Hepatocyte (in vitro differentiated cells): ENCODE data around the gene ADAM17. TPM values are rescaled to one million over a fixed set of nuclear protein-coding genes. Genes with fewer than 3 reads are reported as not detected.
"Not testable (repeated sequence)": the region's sequence is repeated elsewhere in the genome, so short reads cannot be mapped to it uniquely, and the experiment has no call there.

ENCODE experiments used
- DNase-seq: peaks from one replicate; pipeline ENCODE4 v3.0.0-alpha.2; 2016; ENCODE audit warnings: low spot score
- H2AFZ ChIP-seq: fragments of 200-600 bp; sonication (generic); 2 replicates; pipeline ENCODE4 v1.6.0; 2016; ENCODE audit warnings: antibody characterized with exemption, mild to moderate bottlenecking
- H3K27ac ChIP-seq: fragments of 200-600 bp; sonication (generic); 2 replicates; pipeline ENCODE4 v1.5.1; 2016; ENCODE audit warnings: mild to moderate bottlenecking
- H3K27me3 ChIP-seq: fragments of 200-600 bp; sonication (generic); 2 replicates; pipeline ENCODE4 v1.6.1; 2016
- H3K36me3 ChIP-seq: fragments of 200-600 bp; sonication (generic); replicated peaks from 2 replicates; pipeline ENCODE4 v1.5.1; 2016; ENCODE audit warnings: low read depth; ENCODE audit not compliant: insufficient read depth
- H3K4me1 ChIP-seq: fragments of 200-600 bp; sonication (generic); 2 replicates; pipeline ENCODE4 v1.5.1; 2016; ENCODE audit warnings: mild to moderate bottlenecking, moderate library complexity; ENCODE audit not compliant: insufficient read depth
- H3K4me2 ChIP-seq: fragments of 200-600 bp; sonication (generic); 2 replicates; pipeline ENCODE4 v1.6.0; 2016
- H3K4me3 ChIP-seq: fragments of 200-600 bp; sonication (generic); 2 replicates; pipeline ENCODE4 v1.5.1; 2016; ENCODE audit warnings: mild to moderate bottlenecking
- H3K79me2 ChIP-seq: fragments of 200-600 bp; sonication (generic); 2 replicates; pipeline ENCODE4 v1.6.0; 2017; ENCODE audit warnings: mild to moderate bottlenecking
- H3K9me2 ChIP-seq: fragments of 200-600 bp; sonication (generic); replicated peaks from 2 replicates; pipeline ENCODE4 v1.6.0; 2017; ENCODE audit warnings: mild to moderate bottlenecking; ENCODE audit not compliant: insufficient read depth
- H3K9me3 ChIP-seq: fragments of 200-600 bp; sonication (generic); 2 replicates; pipeline ENCODE4 v1.5.1; 2016; ENCODE audit warnings: low read depth, mild to moderate bottlenecking
- H4K20me1 ChIP-seq: fragments of 200-600 bp; sonication (generic); 2 replicates; pipeline ENCODE4 v1.6.0; 2016; ENCODE audit warnings: mild to moderate bottlenecking; ENCODE audit not compliant: insufficient read depth, poor library complexity, severe bottlenecking
- EZH2 ChIP-seq: fragments of 200-600 bp; sonication (generic); IDR thresholded peaks from 2 replicates; pipeline ENCODE4 v1.6.1; 2016; ENCODE audit warnings: antibody characterized with exemption, mild to moderate bottlenecking, borderline replicate concordance
- EZH2phosphoT487 ChIP-seq: fragments of 200-600 bp; sonication (generic); IDR thresholded peaks from one replicate; pipeline ENCODE4 v1.6.1; 2018; ENCODE audit warnings: antibody characterized with exemption, mild to moderate bottlenecking, low read depth, moderate library complexity; ENCODE audit not compliant: unreplicated experiment, severe bottlenecking
- WGBS: methylation state at CpG from one replicate; pipeline ENCODE4 v1.1.6; 2016; ENCODE audit warnings: low lambda C conversion rate; ENCODE audit errors: missing lambda C conversion rate; 5-methylcytosine and 5-hydroxymethylcytosine counted together
- polyA plus RNA-seq: library from polyadenylated mRNA; unstranded; fragments of >200 nt; fragmentation: Nextera tagmentation; extraction: Ambion mirVana; gene quantifications from 2 replicates; pipeline ENCODE4 v1.2.1, GENCODE V29; 2016
- total RNA-seq: library from RNA; depleted of rRNA; stranded (reverse); fragments of >200 nt; gene quantifications from 2 replicates; pipeline ENCODE4 v1.2.3, GENCODE V29; 2014
- TF ChIP-seq, protein P1 (sequence below): fragments of 200-600 bp; sonication (generic); IDR thresholded peaks from 2 replicates; pipeline ENCODE4 v1.5.1; 2016; ENCODE audit warnings: antibody characterized with exemption, mild to moderate bottlenecking; ENCODE audit not compliant: poor library complexity

ADAM17 gene
- total and polyA plus RNA-seq, 2 experiments from 2014 or later: 20.5 to 30.2 TPM

DNA sequence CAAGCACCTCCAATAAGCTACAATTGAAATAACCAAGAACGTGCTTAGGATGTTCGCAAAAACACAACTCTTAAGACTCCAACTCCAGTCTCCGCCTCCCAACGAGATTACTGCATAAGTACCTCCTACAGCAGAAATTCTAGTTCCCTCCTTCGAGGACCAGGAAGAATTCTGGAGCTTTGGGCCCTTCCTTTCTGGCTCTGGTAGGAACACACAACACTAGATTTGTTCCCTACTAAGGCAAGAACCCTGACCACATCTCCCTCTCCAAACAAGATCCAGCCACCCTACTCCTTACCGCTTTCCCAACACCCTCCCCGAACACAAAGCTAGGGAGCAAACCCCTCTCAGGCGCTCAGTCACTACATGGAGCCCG lies 721 bp downstream of the ADAM17 start:
- H4K20me1 ChIP-seq: peaks cover 28% of the 10 kb centered on the region
- peaks cover 64% of the 10 kb centered on the region for H3K79me2 ChIP-seq
- peaks cover 11% of the 10 kb centered on the region for H3K4me1 ChIP-seq

DNA sequence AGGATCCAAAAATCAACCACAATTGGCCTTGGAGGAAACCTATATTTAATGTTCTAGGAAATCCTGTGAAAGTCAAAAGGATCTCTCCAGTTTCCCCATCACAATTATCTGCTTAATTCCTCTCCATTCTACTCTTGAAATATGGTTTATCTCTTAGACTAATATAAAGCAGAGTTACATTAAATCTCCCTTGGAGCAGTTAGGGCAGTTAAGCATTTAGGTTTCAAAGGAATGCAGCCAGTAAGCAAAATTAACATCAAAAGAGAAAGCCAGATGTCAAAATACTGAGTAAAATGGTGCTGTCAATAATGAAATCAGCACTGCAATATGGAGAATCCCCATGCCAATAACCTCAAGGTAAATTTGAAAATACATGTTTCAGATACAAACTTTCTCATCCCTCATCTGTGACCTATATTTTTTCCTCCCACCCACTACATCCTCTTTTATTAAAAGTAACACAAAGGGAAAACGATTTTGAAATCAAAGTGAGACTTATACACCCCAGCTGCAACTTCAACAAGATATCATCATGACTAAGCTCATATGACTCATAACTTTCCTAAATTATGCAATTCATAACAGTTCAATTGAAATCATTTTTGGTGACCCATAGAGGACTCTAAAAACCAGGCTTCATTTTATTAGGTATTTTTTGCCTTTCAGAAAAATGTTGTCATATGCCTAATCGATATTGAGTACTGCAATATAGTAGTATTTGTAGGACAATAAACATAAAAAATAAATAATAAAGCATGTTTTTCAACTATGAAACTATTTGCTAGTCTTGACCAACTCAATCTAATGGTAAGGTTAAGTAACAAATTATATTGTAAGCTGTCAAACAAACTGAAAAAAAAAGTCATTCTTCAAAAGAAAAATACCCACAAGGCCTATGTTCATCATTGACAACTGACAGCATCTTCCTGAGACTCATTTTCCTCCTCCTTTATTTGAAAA lies 3.1 kb downstream of the ADAM17 start:
- Histone ChIP-seq H3K4me3 (no peak overlapping the region), H3K27me3 (no peaks in the 10 kb centered on the region), H3K4me2 (peak overlapping the region; percentile 44), H3K79me2 (peaks cover 84% of the 10 kb centered on the region), H3K9me3 (no peaks in the 10 kb centered on the region), H3K36me3 (no peaks in the 10 kb centered on the region), H3K4me1 (peaks cover 11% of the 10 kb centered on the region), H2AFZ (no peak overlapping the region), H3K27ac (peak overlapping the region; percentile 25), H4K20me1 (peaks cover 49% of the 10 kb centered on the region), H3K9me2 (no peaks in the 10 kb centered on the region)
- DNase-seq: no peak
- TF ChIP-seq EZH2phosphoT487: no peak
- no peak for TF ChIP-seq EZH2
- 69% methylated on average over 2 of the region's 2 CpGs for whole genome bisulfite sequencing

More for the DNA sequence above, 721 bp downstream of the ADAM17 start:
- under 1% methylated on average over 9 of the region's 9 CpGs for WGBS
- H2AFZ ChIP-seq: peak overlapping the region; percentile 73
- H3K9me2 ChIP-seq: no peaks in the 10 kb centered on the region
- H3K4me3 ChIP-seq: peak overlapping the region; percentile 82
- H3K27ac ChIP-seq: peak overlapping the region; percentile 99
- TF ChIP-seq EZH2phosphoT487 (no peak), EZH2 (no peak)
- TF ChIP-seq, protein P1, sequence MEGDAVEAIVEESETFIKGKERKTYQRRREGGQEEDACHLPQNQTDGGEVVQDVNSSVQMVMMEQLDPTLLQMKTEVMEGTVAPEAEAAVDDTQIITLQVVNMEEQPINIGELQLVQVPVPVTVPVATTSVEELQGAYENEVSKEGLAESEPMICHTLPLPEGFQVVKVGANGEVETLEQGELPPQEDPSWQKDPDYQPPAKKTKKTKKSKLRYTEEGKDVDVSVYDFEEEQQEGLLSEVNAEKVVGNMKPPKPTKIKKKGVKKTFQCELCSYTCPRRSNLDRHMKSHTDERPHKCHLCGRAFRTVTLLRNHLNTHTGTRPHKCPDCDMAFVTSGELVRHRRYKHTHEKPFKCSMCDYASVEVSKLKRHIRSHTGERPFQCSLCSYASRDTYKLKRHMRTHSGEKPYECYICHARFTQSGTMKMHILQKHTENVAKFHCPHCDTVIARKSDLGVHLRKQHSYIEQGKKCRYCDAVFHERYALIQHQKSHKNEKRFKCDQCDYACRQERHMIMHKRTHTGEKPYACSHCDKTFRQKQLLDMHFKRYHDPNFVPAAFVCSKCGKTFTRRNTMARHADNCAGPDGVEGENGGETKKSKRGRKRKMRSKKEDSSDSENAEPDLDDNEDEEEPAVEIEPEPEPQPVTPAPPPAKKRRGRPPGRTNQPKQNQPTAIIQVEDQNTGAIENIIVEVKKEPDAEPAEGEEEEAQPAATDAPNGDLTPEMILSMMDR: no peak
- H3K27me3 ChIP-seq: no peaks in the 10 kb centered on the region
- H3K9me3 ChIP-seq: no peaks in the 10 kb centered on the region
- peak; percentile 83 for DNase-seq
- H3K36me3 ChIP-seq: no peaks in the 10 kb centered on the region
- H3K4me2 ChIP-seq: peak overlapping the region; percentile 85

DNA sequence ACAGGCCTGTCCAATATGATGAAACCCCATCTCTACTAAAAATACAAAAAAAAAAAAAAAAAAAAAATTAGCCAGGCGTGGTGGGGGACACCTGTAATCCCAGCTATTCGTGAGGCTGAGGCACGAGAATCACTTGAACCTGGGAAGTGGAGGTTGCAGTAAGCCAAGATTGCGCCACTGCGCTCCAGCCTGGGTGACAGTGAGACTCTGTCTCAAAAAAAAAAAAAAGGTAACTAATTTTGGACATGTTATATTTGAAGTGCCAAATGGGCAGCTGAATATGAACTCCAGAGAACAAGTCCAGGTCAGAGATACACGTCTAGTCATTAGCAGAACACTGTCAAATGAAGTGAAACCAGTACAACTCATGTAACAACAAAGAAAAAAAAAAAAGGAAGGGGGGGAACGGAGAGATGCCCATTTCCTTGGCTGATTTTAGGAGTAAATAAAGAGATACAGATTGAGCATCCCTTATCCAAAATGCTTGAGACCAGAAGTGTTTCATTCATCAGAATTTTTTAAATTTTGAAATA lies 4.7 kb downstream of the ADAM17 start:
- not testable (repeated sequence) for H3K9me2 ChIP-seq, H3K4me3 ChIP-seq, H3K4me2 ChIP-seq, H3K9me3 ChIP-seq, H3K27me3 ChIP-seq, H3K27ac ChIP-seq, H3K36me3 ChIP-seq, DNase-seq, H2AFZ ChIP-seq
- Histone ChIP-seq H3K79me2 (peaks cover 88% of the 10 kb centered on the region), H4K20me1 (peaks cover 62% of the 10 kb centered on the region), H3K4me1 (peaks cover 11% of the 10 kb centered on the region)
- 92% methylated on average over 7 of the region's 7 CpGs for WGBS

DNA sequence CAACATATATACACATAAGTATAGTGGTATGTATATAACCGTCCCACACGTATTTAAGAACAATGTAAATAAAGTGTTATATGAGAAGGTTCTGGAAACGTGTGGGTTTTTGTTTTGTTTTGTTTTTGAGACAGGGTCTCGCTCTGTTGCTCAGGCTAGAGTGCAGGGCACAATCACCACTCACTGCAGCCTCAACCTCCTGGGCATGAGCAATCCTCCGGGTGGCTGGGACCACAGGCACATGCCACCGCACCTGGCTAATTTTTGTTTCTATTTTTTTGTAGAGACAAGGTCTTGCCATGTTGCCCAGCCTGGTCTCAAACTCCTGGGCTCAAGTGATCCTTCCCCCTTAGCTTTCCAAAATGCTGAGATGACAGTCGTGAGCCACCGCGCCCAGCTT lies 6.2 kb downstream of the ADAM17 start:
- no peak for DNase-seq
- Histone ChIP-seq H3K9me3 (no peaks in the 10 kb centered on the region), H3K4me3 (no peak overlapping the region), H3K79me2 (peaks cover 100% of the 10 kb centered on the region), H3K9me2 (no peaks in the 10 kb centered on the region), H4K20me1 (peaks cover 77% of the 10 kb centered on the region), H3K27me3 (no peaks in the 10 kb centered on the region), H2AFZ (no peak overlapping the region), H3K27ac (no peak overlapping the region), H3K4me2 (no peak overlapping the region), H3K4me1 (peaks cover 9% of the 10 kb centered on the region), H3K36me3 (no peaks in the 10 kb centered on the region)
- 92% methylated on average over 9 of the region's 9 CpGs for WGBS
- TF ChIP-seq EZH2phosphoT487 (no peak), EZH2 (no peak)
- TF ChIP-seq, protein P1: no peak
